Thyroid gland (tissue), 4 donors: Measurements from ENCODE around the gene GPSM1.

Experiments used
- CTCF ChIP-seq, 6 experiments: fragments of 200-600 bp in 3 of 6; fragments of 450-650 bp in 3 of 6; sonication (generic) in 3 of 6; IDR thresholded peaks; one replicate each; pipeline ENCODE4 v1.5.1; 2016 to 2019; ENCODE audit warnings: antibody characterized with exemption in 6 of 6, mild to moderate bottlenecking in 2 of 6, inconsistent platforms in 1 of 6, moderate library complexity in 1 of 6
- POLR2A ChIP-seq, 2 donors: fragments of 450-650 bp; IDR thresholded peaks; one replicate each; pipeline ENCODE4 v1.6.1; 2017; ENCODE audit warnings: antibody characterized with exemption in 2 of 2, mild to moderate bottlenecking in 2 of 2, moderate library complexity in 1 of 2

DNA sequence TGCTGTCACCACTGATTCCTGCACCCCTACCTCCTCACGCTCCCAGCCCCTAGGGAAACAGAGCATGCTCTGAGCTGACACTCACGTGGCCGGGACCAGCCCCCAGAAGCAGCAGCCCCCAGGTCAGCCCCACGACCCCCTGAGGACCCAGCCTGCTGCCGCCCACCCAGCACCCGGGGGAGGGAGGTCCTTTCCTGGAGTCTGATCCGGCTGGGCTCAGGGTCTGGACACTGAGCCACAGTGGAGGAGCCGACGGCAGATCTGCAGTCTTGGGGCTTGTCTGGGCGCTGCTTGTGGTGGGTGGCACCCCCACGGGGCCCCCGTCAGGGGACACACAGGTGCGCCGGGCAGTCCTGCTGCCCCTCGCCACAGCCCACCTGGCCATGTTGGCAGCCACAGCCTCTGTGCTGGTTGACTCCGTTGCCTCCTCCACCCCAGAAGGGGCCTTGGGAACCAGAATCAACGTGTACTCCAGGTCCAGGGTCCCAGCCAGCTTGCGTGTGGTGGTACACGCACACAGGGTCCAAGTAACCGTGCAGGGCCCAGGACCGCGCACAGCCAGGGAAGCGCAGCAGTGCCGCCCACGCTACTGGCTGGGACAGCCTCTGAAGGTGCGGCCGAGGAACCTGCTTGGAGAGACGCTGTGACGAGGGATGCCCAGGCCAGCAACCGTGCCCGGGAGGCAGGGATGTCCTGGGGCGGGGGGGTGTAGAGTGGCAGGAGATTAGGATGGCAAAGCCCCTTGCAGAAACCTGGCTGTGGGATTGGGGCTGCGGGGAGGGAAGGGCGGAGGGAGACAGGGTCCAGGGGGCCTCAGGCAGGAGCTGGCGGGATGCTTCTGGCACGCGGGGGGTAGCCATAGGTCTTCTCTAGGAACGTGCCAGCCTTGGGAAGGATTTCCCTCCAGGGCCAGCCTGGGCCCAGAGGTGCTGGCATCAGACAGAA, 32.7 kb downstream of the GPSM1 start:
- no peak for TF ChIP-seq CTCF (IDR thresholded peaks at IDR 0.05)
- no peak for TF ChIP-seq POLR2A (IDR thresholded peaks at IDR 0.05)
